Measurements from ENCODE around the gene LYRM4. TPM values are rescaled to one million over a fixed set of nuclear protein-coding genes. Genes with fewer than 3 reads are reported as not detected.

LYRM4 gene
- polyA plus RNA-seq, 1 donor (not counting 4 experiments of a cell fraction or from before 2014, with no cell fraction given), result 41.1 TPM

- no peaks in the 10 kb centered on the region for H3K79me2 ChIP-seq (ENCODE audit: control insufficient read depth, insufficient read depth, low read length)
- H3K4me2 ChIP-seq (ENCODE audit: control insufficient read depth, extremely low read depth, insufficient read depth, low read depth, low read length), result no peak overlapping the region
- no peak overlapping the region for H3K4me3 ChIP-seq (ENCODE audit: control insufficient read depth in 2 of 3, extremely low read depth in 1 of 3, insufficient read depth in 2 of 3, low read depth in 1 of 3, low read length in 3 of 3)
- peaks cover 0 to 2% of the 10 kb centered on the region in 2 experiments for H3K36me3 ChIP-seq (ENCODE audit: control insufficient read depth in 2 of 2, extremely low read depth in 1 of 2, insufficient read depth in 2 of 2, low read length in 2 of 2)
- no peaks in the 10 kb centered on the region for H4K20me1 ChIP-seq (ENCODE audit: control insufficient read depth, extremely low read depth, insufficient read depth, low read length)
- dilution Hi-C loops (cut with MboI; ENCODE audit: extremely low pct_ligation_motif_present, low sequenced_read_pairs), result no loop called here
- no peaks in the 10 kb centered on the region for H3K9me1 ChIP-seq (ENCODE audit: control insufficient read depth, extremely low read depth, insufficient read depth, low read length)
- no peaks in the 10 kb centered on the region for H3K27me3 ChIP-seq (ENCODE audit: control insufficient read depth, extremely low read depth, insufficient read depth, low read length)
- FAIRE-seq (no peak), DNase-seq (ENCODE audit: low read depth, low spot score) (no peak)
- H3K9ac ChIP-seq (ENCODE audit: control insufficient read depth, extremely low read depth, insufficient read depth, low read length), result no peak overlapping the region
- H2AFZ ChIP-seq (ENCODE audit: control insufficient read depth, low read length), result no peak overlapping the region
- H3K9me3 ChIP-seq (ENCODE audit: control insufficient read depth, low read depth, low read length), result no peaks in the 10 kb centered on the region
- H3K27ac ChIP-seq (ENCODE audit: control insufficient read depth, insufficient read depth, low read length), result no peak overlapping the region
- TF ChIP-seq EZH2 (IDR thresholded peaks at IDR 0.05; ENCODE audit: low read length) (no peak), CTCF (optimal IDR thresholded peaks at IDR 0.05 in 1 of 3, IDR thresholded peaks at IDR 0.05 in 1 of 3, conservative IDR thresholded peaks at IDR 0.05 in 1 of 3; ENCODE audit: extremely low read depth in 1 of 3, insufficient read depth in 2 of 3, low read length in 3 of 3) (no peak)
- no peaks in the 10 kb centered on the region for H3K4me1 ChIP-seq (ENCODE audit: control insufficient read depth, extremely low read depth, insufficient read depth, low read length)
Observed at GRCh38 chr6:5293692-5294091, 32.9 kb upstream of the LYRM4 start.

- Histone ChIP-seq H3K9me1 (ENCODE audit: control insufficient read depth, extremely low read depth, insufficient read depth, low read length) (no peaks in the 10 kb centered on the region), H3K27ac (ENCODE audit: control insufficient read depth, insufficient read depth, low read length) (no peak overlapping the region), H3K79me2 (ENCODE audit: control insufficient read depth, insufficient read depth, low read length) (peaks cover 4% of the 10 kb centered on the region), H3K4me3 (ENCODE audit: control insufficient read depth in 2 of 3, extremely low read depth in 1 of 3, insufficient read depth in 2 of 3, low read depth in 1 of 3, low read length in 3 of 3) (no peak overlapping the region), H3K27me3 (ENCODE audit: control insufficient read depth, extremely low read depth, insufficient read depth, low read length) (no peaks in the 10 kb centered on the region), H3K4me1 (ENCODE audit: control insufficient read depth, extremely low read depth, insufficient read depth, low read length) (peaks cover 4% of the 10 kb centered on the region), H3K4me2 (ENCODE audit: control insufficient read depth, extremely low read depth, insufficient read depth, low read depth, low read length) (no peak overlapping the region), H3K36me3 (ENCODE audit: control insufficient read depth in 2 of 2, extremely low read depth in 1 of 2, insufficient read depth in 2 of 2, low read length in 2 of 2) (peaks cover 0 to 2% of the 10 kb centered on the region in 2 experiments), H3K9ac (ENCODE audit: control insufficient read depth, extremely low read depth, insufficient read depth, low read length) (no peak overlapping the region), H3K9me3 (ENCODE audit: control insufficient read depth, low read depth, low read length) (no peaks in the 10 kb centered on the region), H4K20me1 (ENCODE audit: control insufficient read depth, extremely low read depth, insufficient read depth, low read length) (peaks cover 6% of the 10 kb centered on the region), H2AFZ (ENCODE audit: control insufficient read depth, low read length) (no peak overlapping the region)
- dilution Hi-C loops (cut with MboI; ENCODE audit: extremely low pct_ligation_motif_present, low sequenced_read_pairs), result no loop called here
- DNase-seq (ENCODE audit: low read depth, low spot score) (no peak), FAIRE-seq (no peak)
- no peak for TF ChIP-seq EZH2 (IDR thresholded peaks at IDR 0.05; ENCODE audit: low read length)
- TF ChIP-seq CTCF (optimal IDR thresholded peaks at IDR 0.05 in 1 of 3, IDR thresholded peaks at IDR 0.05 in 1 of 3, conservative IDR thresholded peaks at IDR 0.05 in 1 of 3; ENCODE audit: extremely low read depth in 1 of 3, insufficient read depth in 2 of 3, low read length in 3 of 3), result no peak
Observed at GRCh38 chr6:5292154-5292553, 31.4 kb upstream of the LYRM4 start.
